Right atrium auricular region (tissue), 2 donors: ENCODE measurements around the gene TTC28. TPM values are rescaled to one million over a fixed set of nuclear protein-coding genes. Genes with fewer than 3 reads are reported as not detected.

ENCODE experiments used
- DNase-seq: peaks from one replicate; pipeline ENCODE4 v3.0.0-alpha.2; 2019; ENCODE audit warnings: low spot score
- H3K27ac ChIP-seq, 2 donors: fragments of 200-600 bp; sonication (generic); 1 replicate in 1 of 2; 2 replicates in 1 of 2; pipeline ENCODE4 v1.5.1; 2016 to 2019
- H3K27me3 ChIP-seq, 2 donors: fragments of 200-600 bp; sonication (generic); one replicate each; pipeline versions ENCODE4 v1.5.1 to v1.6.0; 2017 to 2019
- H3K36me3 ChIP-seq: fragments of 200-600 bp; sonication (generic); one replicate; pipeline ENCODE4 v1.5.1; 2016
- H3K4me1 ChIP-seq, 2 donors: fragments of 200-600 bp; sonication (generic); one replicate each; pipeline versions ENCODE4 v1.5.1 to v1.6.0; 2017 to 2019
- H3K4me3 ChIP-seq, 2 donors: fragments of 200-600 bp; sonication (generic); 1 replicate in 1 of 2; 2 replicates in 1 of 2; pipeline ENCODE4 v1.5.1; 2017 to 2019; ENCODE audit warnings: mild to moderate bottlenecking in 1 of 2, moderate library complexity in 1 of 2
- H3K9me3 ChIP-seq, 2 donors: fragments of 200-600 bp; sonication (generic); one replicate each; pipeline ENCODE4 v1.5.1; 2019
- CTCF ChIP-seq, 2 donors: fragments of 200-600 bp; sonication (generic); IDR thresholded peaks; one replicate each; pipeline ENCODE4 v1.5.1; 2019; ENCODE audit warnings: antibody characterized with exemption in 2 of 2
- total RNA-seq, 2 donors: library from RNA; depleted of rRNA; stranded (reverse); fragments of >200 nt; gene quantifications; one replicate each; pipeline ENCODE4 v1.1.0, GENCODE V29; 2016

The TTC28 gene
- total RNA-seq, 2 donors from 2014 or later, result 22.1 to 22.3 TPM

- Histone ChIP-seq H3K27me3 (no peaks in the 10 kb centered on the region), H3K4me3 (no peak overlapping the region), H3K4me1 (no peaks in the 10 kb centered on the region), H3K9me3 (no peaks in the 10 kb centered on the region), H3K27ac (no peak overlapping the region), H3K36me3 (no peaks in the 10 kb centered on the region)
- DNase-seq, result no peak
- no peak for TF ChIP-seq CTCF (IDR thresholded peaks at IDR 0.05)
Observed at GRCh38 chr22:28237783-28238182, 441.9 kb downstream of the TTC28 start.

- H3K27ac ChIP-seq, result no peak overlapping the region
- no peaks in the 10 kb centered on the region for H3K9me3 ChIP-seq
- TF ChIP-seq CTCF (IDR thresholded peaks at IDR 0.05), result no peak
- no peaks in the 10 kb centered on the region for H3K36me3 ChIP-seq
- no peaks in the 10 kb centered on the region for H3K4me1 ChIP-seq
- no peak for DNase-seq
- no peaks in the 10 kb centered on the region for H3K27me3 ChIP-seq
- H3K4me3 ChIP-seq, result no peak overlapping the region
Observed at GRCh38 chr22:28237112-28237511, 442.5 kb downstream of the TTC28 start.

GRCh38 chr22:28232204-28232603, 447.4 kb downstream of the TTC28 start:
- Histone ChIP-seq H3K9me3 (no peaks in the 10 kb centered on the region), H3K27me3 (no peaks in the 10 kb centered on the region), H3K27ac (no peak overlapping the region), H3K36me3 (no peaks in the 10 kb centered on the region), H3K4me1 (peaks cover 0 to 5% of the 10 kb centered on the region in 2 donors), H3K4me3 (no peak overlapping the region)
- no peak for DNase-seq
- TF ChIP-seq CTCF (IDR thresholded peaks at IDR 0.05), result no peak

- Histone ChIP-seq H3K9me3 (no peaks in the 10 kb centered on the region), H3K4me3 (no peak overlapping the region), H3K27ac (no peak overlapping the region), H3K4me1 (peaks cover 0 to 5% of the 10 kb centered on the region in 2 donors), H3K27me3 (no peaks in the 10 kb centered on the region), H3K36me3 (no peaks in the 10 kb centered on the region)
- TF ChIP-seq CTCF (IDR thresholded peaks at IDR 0.05), result no peak
- DNase-seq, result no peak
Observed at GRCh38 chr22:28231441-28231840, 448.2 kb downstream of the TTC28 start.

- Histone ChIP-seq H3K9me3 (no peaks in the 10 kb centered on the region), H3K4me1 (peaks cover 0 to 5% of the 10 kb centered on the region in 2 donors), H3K4me3 (no peak overlapping the region), H3K27me3 (no peaks in the 10 kb centered on the region), H3K36me3 (no peaks in the 10 kb centered on the region), H3K27ac (no peak overlapping the region)
- no peak for TF ChIP-seq CTCF (IDR thresholded peaks at IDR 0.05)
- no peak for DNase-seq
Observed at GRCh38 chr22:28230671-28231070, 449.0 kb downstream of the TTC28 start.
